Adipocyte (in vitro differentiated cells): ENCODE data around the gene PRPS2.

Experiments used
- DNase-seq: peaks from one replicate; pipeline ENCODE4 v3.0.0-alpha.2; 2015; ENCODE audit warnings: low read depth
- H3K27me3 ChIP-seq: replicated peaks from 2 replicates; pipeline ENCODE4 v1.7.0; 2013; ENCODE audit warnings: mild to moderate bottlenecking, low read length, moderate library complexity; ENCODE audit not compliant: control insufficient read depth, insufficient read depth
- H3K36me3 ChIP-seq: 2 replicates; pipeline ENCODE4 v1.7.0; 2013; ENCODE audit warnings: low read length, mild to moderate bottlenecking, moderate library complexity; ENCODE audit not compliant: control insufficient read depth, insufficient read depth, severe bottlenecking
- H3K4me1 ChIP-seq: 2 replicates; pipeline ENCODE4 v1.7.0; 2013; ENCODE audit warnings: mild to moderate bottlenecking, low read length, moderate library complexity; ENCODE audit not compliant: control insufficient read depth, insufficient read depth
- H3K4me3 ChIP-seq: 2 replicates; pipeline ENCODE4 v1.7.0; 2013; ENCODE audit warnings: mild to moderate bottlenecking, low read length, moderate library complexity
- H3K9ac ChIP-seq: 2 replicates; pipeline ENCODE4 v1.7.0; 2013; ENCODE audit warnings: mild to moderate bottlenecking, low read length, moderate library complexity
- H3K9me3 ChIP-seq: 2 replicates; pipeline ENCODE4 v1.7.0; 2013; ENCODE audit warnings: mild to moderate bottlenecking, low read length, moderate library complexity; ENCODE audit not compliant: control insufficient read depth

The PRPS2 gene

DNA sequence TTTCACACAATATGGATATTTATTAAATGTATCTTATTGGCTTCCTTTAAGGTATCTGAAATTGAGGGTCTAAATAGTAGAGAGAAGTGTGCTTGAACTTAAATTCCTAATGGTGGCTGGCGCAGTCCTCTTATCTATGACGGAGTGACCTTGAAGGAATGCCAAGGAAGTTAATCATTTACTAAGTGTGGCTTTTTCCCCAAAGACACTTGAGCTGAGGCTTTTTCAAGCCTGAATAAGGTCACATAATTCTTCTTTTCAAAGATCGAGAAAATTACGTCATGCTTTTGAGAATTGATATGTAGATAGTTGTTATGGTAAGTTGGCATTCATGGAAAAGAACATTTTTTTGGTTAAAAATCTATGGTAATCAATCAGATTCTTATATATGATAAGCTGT, 11.7 kb upstream of the PRPS2 start:
- no peaks in the 10 kb centered on the region for H3K36me3 ChIP-seq
- no peaks in the 10 kb centered on the region for H3K9me3 ChIP-seq
- DNase-seq: no peak
- H3K4me3 ChIP-seq: no peak overlapping the region
- H3K4me1 ChIP-seq: no peaks in the 10 kb centered on the region
- no peak overlapping the region for H3K9ac ChIP-seq
- H3K27me3 ChIP-seq: peaks cover 7% of the 10 kb centered on the region

DNA sequence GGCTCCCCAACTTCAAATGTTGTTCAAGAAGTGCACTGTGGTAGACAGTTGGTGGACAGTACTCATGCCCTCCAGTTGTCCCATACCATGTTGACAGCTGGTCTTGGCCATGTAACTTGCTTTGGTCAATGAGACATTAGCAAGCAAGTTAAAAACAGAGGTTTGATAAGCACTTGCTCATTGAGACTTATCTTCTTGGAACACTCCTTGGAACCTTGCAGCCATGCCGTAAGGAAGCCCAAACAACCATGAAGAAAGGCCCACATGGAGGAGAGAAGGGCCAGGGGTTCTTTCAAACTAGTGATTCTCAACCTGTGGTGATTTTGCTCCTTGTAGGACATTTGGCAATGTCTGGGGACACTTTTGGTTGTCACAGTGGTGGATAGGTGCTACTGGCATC, 2.6 kb upstream of the PRPS2 start:
- Histone ChIP-seq H3K36me3 (no peaks in the 10 kb centered on the region), H3K27me3 (peaks cover 3% of the 10 kb centered on the region)

GRCh38 chrX:12789976-12790375, 1.2 kb upstream of the PRPS2 start:
- Histone ChIP-seq H3K27me3 (peaks cover 3% of the 10 kb centered on the region), H3K4me3 (no peak overlapping the region), H3K9ac (no peak overlapping the region), H3K9me3 (peaks cover 26% of the 10 kb centered on the region), H3K36me3 (no peaks in the 10 kb centered on the region), H3K4me1 (peaks cover 3% of the 10 kb centered on the region)
- no peak for DNase-seq

More for the DNA sequence above, 2.6 kb upstream of the PRPS2 start:
- no peak for DNase-seq
- Histone ChIP-seq H3K4me3 (no peak overlapping the region), H3K4me1 (peaks cover 3% of the 10 kb centered on the region), H3K9me3 (peaks cover 14% of the 10 kb centered on the region), H3K9ac (no peak overlapping the region)

- H3K4me1 ChIP-seq: peaks cover 3% of the 10 kb centered on the region
- no peak for DNase-seq
- H3K9ac ChIP-seq: peak overlapping the region; percentile 49
- no peaks in the 10 kb centered on the region for H3K36me3 ChIP-seq
- peaks cover 3% of the 10 kb centered on the region for H3K27me3 ChIP-seq
- peak overlapping the region; percentile 83 for H3K4me3 ChIP-seq
- peaks cover 27% of the 10 kb centered on the region for H3K9me3 ChIP-seq
These were observed 341 bp upstream of the PRPS2 start for GRCh38 chrX:12790885-12791256.

DNA sequence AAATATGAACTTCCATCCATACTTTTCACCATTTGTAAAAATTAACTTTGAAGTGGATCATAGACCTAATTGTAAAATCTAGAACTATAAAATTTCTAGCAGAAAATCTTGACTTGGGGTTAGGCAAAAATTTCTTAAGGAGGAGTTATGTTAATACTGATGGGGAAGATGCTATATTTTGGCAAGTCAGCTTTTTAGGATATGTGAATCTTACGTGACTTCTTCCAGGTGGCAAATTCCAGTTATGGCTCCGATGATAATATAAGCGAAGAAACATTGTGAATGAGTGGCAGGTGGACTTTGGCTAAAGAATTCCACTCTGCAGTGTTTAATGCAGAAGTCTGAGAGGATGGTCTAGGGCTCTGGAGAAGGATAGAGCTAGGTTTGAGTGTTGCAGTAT, 1.5 kb downstream of the PRPS2 start:
- Histone ChIP-seq H3K36me3 (no peaks in the 10 kb centered on the region), H3K9me3 (peaks cover 27% of the 10 kb centered on the region), H3K4me1 (peaks cover 3% of the 10 kb centered on the region), H3K27me3 (peaks cover 3% of the 10 kb centered on the region), H3K9ac (no peak overlapping the region), H3K4me3 (no peak overlapping the region)
- no peak for DNase-seq

DNA sequence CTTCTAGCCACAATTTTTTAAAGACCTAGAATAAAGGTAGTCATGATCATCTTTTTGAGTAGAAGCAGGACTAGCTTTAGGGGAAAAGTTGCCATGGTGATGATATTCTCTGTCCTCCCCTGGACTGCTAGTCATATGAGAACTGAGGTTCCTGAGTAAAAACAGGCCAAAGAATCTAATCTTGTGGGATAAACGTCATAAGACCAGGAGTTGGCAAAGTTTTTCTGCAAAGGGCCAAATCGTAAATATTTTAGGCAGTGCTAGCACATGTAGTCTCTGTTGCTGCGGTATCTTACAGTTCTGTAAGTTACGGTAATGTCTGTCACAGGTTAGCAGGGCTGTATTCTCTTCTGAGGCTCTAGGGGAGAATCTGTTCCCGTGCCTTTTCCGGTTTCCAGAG, 3.4 kb downstream of the PRPS2 start:
- H3K27me3 ChIP-seq: no peaks in the 10 kb centered on the region
- peaks cover 9% of the 10 kb centered on the region for H3K4me1 ChIP-seq
- H3K9ac ChIP-seq: no peak overlapping the region
- H3K9me3 ChIP-seq: peaks cover 20% of the 10 kb centered on the region
- H3K4me3 ChIP-seq: no peak overlapping the region
- H3K36me3 ChIP-seq: no peaks in the 10 kb centered on the region
- DNase-seq: no peak

- peak; percentile 16 for DNase-seq
- peaks cover 14% of the 10 kb centered on the region for H3K9me3 ChIP-seq
- no peaks in the 10 kb centered on the region for H3K36me3 ChIP-seq
- H3K9ac ChIP-seq: no peak overlapping the region
- no peak overlapping the region for H3K4me3 ChIP-seq
- no peaks in the 10 kb centered on the region for H3K27me3 ChIP-seq
- peaks cover 9% of the 10 kb centered on the region for H3K4me1 ChIP-seq
These were observed 7.4 kb downstream of the PRPS2 start for GRCh38 chrX:12798601-12799000.

GRCh38 chrX:12799118-12799517, 7.9 kb downstream of the PRPS2 start:
- Histone ChIP-seq H3K27me3 (no peaks in the 10 kb centered on the region), H3K4me3 (no peak overlapping the region), H3K4me1 (peaks cover 9% of the 10 kb centered on the region), H3K36me3 (no peaks in the 10 kb centered on the region), H3K9me3 (peaks cover 9% of the 10 kb centered on the region), H3K9ac (no peak overlapping the region)
- DNase-seq: no peak

DNA sequence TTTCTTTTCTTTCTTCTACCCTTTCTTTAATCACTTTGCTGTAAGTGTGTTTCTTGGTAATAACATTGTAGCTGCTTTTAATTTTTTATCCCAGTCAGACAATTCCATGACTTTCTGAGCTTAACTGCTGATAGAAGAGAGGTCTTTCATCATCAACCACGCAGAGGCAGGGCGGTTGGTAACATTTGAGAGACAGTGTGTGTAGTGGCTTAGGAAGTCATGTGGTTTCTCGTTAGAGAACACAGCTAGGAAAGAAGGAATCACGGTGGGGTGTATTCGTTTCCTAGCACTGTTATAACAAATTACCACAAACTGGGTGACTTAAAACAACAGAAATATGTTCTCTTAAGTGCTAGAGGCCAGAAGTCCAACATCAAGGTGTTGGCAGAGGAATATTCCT, 11.5 kb downstream of the PRPS2 start:
- Histone ChIP-seq H3K9ac (no peak overlapping the region), H3K4me3 (no peak overlapping the region), H3K4me1 (peaks cover 9% of the 10 kb centered on the region), H3K36me3 (no peaks in the 10 kb centered on the region), H3K9me3 (no peaks in the 10 kb centered on the region), H3K27me3 (no peaks in the 10 kb centered on the region)
- DNase-seq: no peak

DNA sequence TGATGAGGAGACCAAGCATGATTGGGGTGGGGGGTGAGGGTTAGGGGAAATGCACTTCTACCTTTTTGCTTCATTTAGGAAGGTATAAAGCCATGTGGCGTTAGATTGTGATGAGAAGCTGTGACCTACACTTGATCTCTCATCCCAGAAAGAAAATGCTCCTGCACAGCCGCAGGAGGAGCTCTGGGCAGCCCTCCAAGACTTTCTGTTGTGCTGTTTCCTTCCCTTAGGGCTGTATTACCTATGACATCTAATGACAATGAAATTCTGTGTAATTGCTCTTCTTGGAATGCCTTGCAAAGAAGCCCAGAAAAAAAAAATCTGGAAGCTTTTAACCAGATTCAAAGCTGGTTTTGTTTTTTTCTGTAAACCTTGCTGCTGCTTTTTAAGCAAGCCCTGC, 13.4 kb downstream of the PRPS2 start:
- H3K36me3 ChIP-seq: peaks cover 5% of the 10 kb centered on the region
- H3K27me3 ChIP-seq: no peaks in the 10 kb centered on the region

GRCh38 chrX:12805333-12805732, 14.1 kb downstream of the PRPS2 start:
- Histone ChIP-seq H3K9ac (no peak overlapping the region), H3K36me3 (peaks cover 5% of the 10 kb centered on the region), H3K4me3 (no peak overlapping the region), H3K4me1 (no peaks in the 10 kb centered on the region), H3K9me3 (no peaks in the 10 kb centered on the region), H3K27me3 (no peaks in the 10 kb centered on the region)
- DNase-seq: no peak

More for the DNA sequence above, 13.4 kb downstream of the PRPS2 start:
- DNase-seq: peak; percentile 17
- Histone ChIP-seq H3K4me3 (no peak overlapping the region), H3K9me3 (no peaks in the 10 kb centered on the region), H3K9ac (no peak overlapping the region), H3K4me1 (peaks cover 3% of the 10 kb centered on the region)

DNA sequence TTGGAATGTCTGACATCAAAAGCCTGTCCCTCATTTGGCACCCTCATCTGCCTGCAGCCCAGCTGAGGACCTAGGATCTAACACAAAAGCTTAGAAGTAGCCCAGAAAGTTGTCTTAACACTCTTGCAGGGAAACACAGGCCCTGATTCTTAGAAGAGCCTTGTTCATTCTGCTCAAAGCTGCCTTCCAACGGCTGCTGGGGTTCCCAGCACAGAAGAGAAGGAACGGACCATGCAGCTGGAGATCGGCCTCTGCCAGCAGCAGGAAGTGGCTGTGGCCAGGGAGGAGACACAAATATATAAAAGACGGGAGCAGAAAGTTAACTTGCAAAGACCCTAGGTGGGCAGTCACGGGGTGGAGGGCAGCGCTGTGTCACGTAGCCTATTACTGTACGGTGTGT, 20.4 kb downstream of the PRPS2 start:
- no peak for DNase-seq
- Histone ChIP-seq H3K36me3 (peaks cover 5% of the 10 kb centered on the region), H3K27me3 (peaks cover 11% of the 10 kb centered on the region), H3K9me3 (no peaks in the 10 kb centered on the region), H3K4me1 (no peaks in the 10 kb centered on the region), H3K9ac (no peak overlapping the region), H3K4me3 (no peak overlapping the region)
